Mesothelial cell of epicardium (in vitro differentiated cells): ENCODE measurements around the gene FASN. TPM values are rescaled to one million over a fixed set of nuclear protein-coding genes. Genes with fewer than 3 reads are reported as not detected.

Experiments used
- DNase-seq, 2 experiments: peaks; one replicate each; pipeline ENCODE4 v3.0.0; 2021; ENCODE audit warnings: low spot score in 2 of 2; ENCODE audit not compliant: unreplicated experiment in 2 of 2
- H3K27ac Mint-ChIP-seq: 2 replicates; pipeline ENCODE4 v1.8.0; 2021; ENCODE audit warnings: mixed read lengths
- H3K27me3 Mint-ChIP-seq: 2 replicates; pipeline ENCODE4 v1.8.0; 2021; ENCODE audit warnings: low read depth, mixed read lengths
- H3K36me3 Mint-ChIP-seq: 2 replicates; pipeline ENCODE4 v1.8.0; 2021; ENCODE audit warnings: mixed read lengths
- H3K4me1 Mint-ChIP-seq: 2 replicates; pipeline ENCODE4 v1.8.0; 2021; ENCODE audit warnings: mixed read lengths
- H3K4me3 Mint-ChIP-seq: 2 replicates; pipeline ENCODE4 v1.8.0; 2021; ENCODE audit warnings: mild to moderate bottlenecking, moderate library complexity, mixed read lengths
- H3K9me3 Mint-ChIP-seq: 2 replicates; pipeline ENCODE4 v1.8.0; 2021; ENCODE audit warnings: mixed read lengths
- total RNA-seq: library from RNA; stranded (reverse); gene quantifications from 3 replicates; pipeline ENCODE4 v1.2.1, GENCODE V29; 2021
- TF ChIP-seq, protein P1 (sequence below): fragments of 200-600 bp; sonication (generic); IDR thresholded peaks from one replicate; pipeline ENCODE4 v1.5.0; 2021; ENCODE audit warnings: antibody characterized with exemption; ENCODE audit not compliant: unreplicated experiment

Gene FASN
- total RNA-seq, 1 donor from 2014 or later: 227 TPM

DNA sequence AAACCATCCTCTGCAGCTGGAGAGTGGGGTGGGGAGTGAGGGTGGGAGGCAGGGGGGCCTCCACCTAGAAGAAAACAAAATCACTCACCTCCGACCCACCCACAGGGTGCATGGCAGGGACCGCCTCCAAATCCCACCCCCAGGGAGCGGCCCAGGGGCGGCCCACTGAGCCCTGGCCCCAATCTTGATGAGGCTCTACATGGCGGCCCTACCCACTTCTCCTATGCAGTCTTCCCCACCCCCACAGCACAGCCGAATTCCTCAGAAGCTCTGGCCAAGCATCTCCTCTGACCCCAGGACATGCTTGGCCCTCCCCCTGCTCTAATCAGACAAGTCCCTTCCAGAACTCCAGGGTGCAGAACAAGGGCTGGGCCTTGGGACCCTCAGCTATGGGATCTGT, 18.2 kb upstream of the FASN start:
- Mint-ChIP-seq H3K27me3 (no peaks in the 10 kb centered on the region), H3K4me3 (no peak overlapping the region), H3K27ac (no peak overlapping the region)

DNA sequence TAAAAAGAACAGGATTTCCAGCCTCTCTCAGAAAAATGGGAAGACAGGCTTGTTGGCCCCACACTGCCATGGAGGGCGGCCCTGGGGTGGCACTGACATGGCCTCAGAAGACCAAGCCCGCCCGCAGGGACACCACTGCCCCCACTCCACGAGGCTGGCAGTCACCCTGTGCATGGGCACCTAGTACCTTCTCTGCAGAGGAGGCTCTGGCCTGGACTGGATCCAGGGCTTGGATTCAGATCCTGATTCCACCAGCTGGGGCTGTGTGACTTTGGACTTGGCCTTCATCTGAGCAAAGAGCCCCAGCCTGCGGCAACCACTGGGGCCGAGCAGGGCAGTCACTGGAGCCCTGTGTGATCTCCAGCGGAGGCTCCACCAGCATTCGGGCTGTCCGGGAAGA, 16.8 kb upstream of the FASN start:
- TF ChIP-seq, protein P1, sequence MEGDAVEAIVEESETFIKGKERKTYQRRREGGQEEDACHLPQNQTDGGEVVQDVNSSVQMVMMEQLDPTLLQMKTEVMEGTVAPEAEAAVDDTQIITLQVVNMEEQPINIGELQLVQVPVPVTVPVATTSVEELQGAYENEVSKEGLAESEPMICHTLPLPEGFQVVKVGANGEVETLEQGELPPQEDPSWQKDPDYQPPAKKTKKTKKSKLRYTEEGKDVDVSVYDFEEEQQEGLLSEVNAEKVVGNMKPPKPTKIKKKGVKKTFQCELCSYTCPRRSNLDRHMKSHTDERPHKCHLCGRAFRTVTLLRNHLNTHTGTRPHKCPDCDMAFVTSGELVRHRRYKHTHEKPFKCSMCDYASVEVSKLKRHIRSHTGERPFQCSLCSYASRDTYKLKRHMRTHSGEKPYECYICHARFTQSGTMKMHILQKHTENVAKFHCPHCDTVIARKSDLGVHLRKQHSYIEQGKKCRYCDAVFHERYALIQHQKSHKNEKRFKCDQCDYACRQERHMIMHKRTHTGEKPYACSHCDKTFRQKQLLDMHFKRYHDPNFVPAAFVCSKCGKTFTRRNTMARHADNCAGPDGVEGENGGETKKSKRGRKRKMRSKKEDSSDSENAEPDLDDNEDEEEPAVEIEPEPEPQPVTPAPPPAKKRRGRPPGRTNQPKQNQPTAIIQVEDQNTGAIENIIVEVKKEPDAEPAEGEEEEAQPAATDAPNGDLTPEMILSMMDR: no peak
- Mint-ChIP-seq H3K27me3 (no peaks in the 10 kb centered on the region), H3K9me3 (no peaks in the 10 kb centered on the region), H3K4me3 (no peak overlapping the region), H3K27ac (no peak overlapping the region), H3K36me3 (peaks cover 5% of the 10 kb centered on the region), H3K4me1 (peaks cover 22% of the 10 kb centered on the region)
- DNase-seq: no peak

More for the DNA sequence above, 18.2 kb upstream of the FASN start:
- TF ChIP-seq, protein P1: no peak
- Mint-ChIP-seq H3K9me3 (no peaks in the 10 kb centered on the region), H3K4me1 (peaks cover 23% of the 10 kb centered on the region), H3K36me3 (peaks cover 5% of the 10 kb centered on the region)
- DNase-seq: no peak

DNA sequence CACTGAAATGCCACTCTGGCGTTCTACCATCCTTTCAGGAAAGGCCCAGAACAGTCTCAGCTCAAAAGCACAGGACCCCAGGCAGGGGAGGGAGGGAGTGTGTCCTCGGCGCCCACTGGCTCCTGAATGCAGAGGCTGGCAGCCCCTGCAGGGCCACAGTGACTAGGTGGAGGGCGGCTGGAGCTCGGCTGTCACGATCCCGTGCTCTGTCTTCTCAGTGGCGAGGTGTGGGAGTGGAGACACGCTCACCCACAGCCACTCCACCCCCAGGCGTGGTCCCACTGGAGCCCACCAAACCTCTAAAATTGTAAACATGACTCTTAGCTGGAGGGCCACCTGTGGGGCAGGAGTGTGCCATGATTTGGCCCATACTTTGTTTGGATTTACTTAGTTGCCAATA, 16.4 kb upstream of the FASN start:
- H3K36me3 Mint-ChIP-seq: peaks cover 5% of the 10 kb centered on the region
- no peaks in the 10 kb centered on the region for H3K9me3 Mint-ChIP-seq
- TF ChIP-seq, protein P1: no peak
- no peak overlapping the region for H3K4me3 Mint-ChIP-seq
- H3K27ac Mint-ChIP-seq: no peak overlapping the region
- DNase-seq: no peak
- no peaks in the 10 kb centered on the region for H3K27me3 Mint-ChIP-seq
- H3K4me1 Mint-ChIP-seq: peaks cover 18% of the 10 kb centered on the region

DNA sequence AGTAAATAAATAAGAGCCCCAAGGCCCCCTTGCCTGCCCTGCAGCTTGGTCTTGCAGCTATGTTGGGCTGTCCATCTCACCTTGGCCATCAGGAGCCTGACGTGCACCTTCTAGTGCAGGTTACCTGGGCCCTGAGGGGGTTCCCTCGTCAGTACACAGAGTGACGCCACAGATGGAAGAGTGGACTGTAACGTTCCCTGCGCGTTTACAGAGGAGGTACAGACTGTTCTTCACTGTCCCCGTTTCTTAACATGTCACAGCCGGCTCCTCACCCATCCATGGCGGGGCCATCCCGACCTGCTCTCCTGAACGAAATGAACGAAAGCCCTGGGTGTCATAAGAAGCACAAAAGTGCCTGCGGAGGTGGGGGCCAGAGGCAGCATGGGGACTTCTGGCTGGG, 15.9 kb upstream of the FASN start:
- no peaks in the 10 kb centered on the region for H3K9me3 Mint-ChIP-seq
- DNase-seq: no peak
- H3K36me3 Mint-ChIP-seq: peaks cover 5% of the 10 kb centered on the region
- no peak overlapping the region for H3K27ac Mint-ChIP-seq
- no peaks in the 10 kb centered on the region for H3K27me3 Mint-ChIP-seq
- H3K4me3 Mint-ChIP-seq: no peak overlapping the region
- TF ChIP-seq, protein P1: no peak
- peaks cover 13% of the 10 kb centered on the region for H3K4me1 Mint-ChIP-seq

DNA sequence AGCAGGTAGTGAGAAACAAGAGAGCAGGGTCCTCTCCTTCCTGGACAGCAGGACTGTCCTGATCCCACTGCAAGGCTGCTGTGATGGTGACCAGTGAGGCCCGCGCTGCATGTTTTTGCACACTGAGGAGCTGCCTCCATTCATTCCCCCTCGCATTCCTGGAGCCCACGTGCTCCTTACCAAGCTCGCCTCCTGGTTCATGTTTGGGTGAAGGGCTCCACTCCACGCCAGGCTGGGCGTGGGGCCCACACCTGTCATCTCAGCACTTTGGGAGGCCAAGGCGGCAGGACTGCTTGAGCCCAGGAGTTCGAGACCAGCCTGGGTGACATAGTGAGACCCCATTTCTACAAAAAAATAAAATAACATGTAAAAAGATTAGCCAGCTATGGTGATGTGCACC, 15.4 kb upstream of the FASN start:
- Mint-ChIP-seq H3K27ac (no peak overlapping the region), H3K36me3 (peaks cover 7% of the 10 kb centered on the region), H3K4me3 (no peak overlapping the region), H3K27me3 (no peaks in the 10 kb centered on the region), H3K9me3 (no peaks in the 10 kb centered on the region), H3K4me1 (peaks cover 11% of the 10 kb centered on the region)
- TF ChIP-seq, protein P1: no peak
- DNase-seq: no peak

DNA sequence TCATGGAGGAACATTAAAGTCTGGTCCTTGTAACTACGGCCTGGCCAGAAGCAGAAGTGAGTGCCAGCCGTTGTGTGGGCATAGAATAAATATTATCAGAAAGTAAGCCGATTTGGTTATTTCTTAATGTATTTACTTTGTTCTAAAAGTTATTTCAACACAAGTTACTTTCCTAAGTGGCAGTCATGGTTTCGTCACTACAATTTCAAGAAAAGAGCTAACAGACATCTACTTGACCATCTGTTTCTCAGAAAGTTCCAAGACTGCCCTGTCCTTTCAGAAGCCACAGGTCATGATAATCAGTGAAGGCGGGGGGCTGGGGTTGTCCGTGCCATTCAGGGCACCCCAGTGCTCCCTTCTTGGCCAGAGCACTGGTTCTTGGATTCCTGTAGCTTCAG, 14.9 kb upstream of the FASN start:
- TF ChIP-seq, protein P1: no peak
- Mint-ChIP-seq H3K4me1 (peaks cover 7% of the 10 kb centered on the region), H3K27me3 (no peaks in the 10 kb centered on the region), H3K9me3 (no peaks in the 10 kb centered on the region), H3K4me3 (no peak overlapping the region), H3K36me3 (peaks cover 9% of the 10 kb centered on the region), H3K27ac (no peak overlapping the region)
- no peak for DNase-seq
